Activated CD8-positive, alpha-beta memory T cell treated with anti-CD3 and anti-CD28 coated beads for 36 hours (primary cell): ENCODE measurements around the gene KCNQ1. TPM values are rescaled to one million over a fixed set of nuclear protein-coding genes. Genes with fewer than 3 reads are reported as not detected.

ENCODE experiments used
- CTCF ChIA-PET: fragments of 350-600 bp; sonication (Branson Sonifier 250); formaldehyde crosslinking; loops from one replicate; lab custom pipeline; 2021; ENCODE audit warnings: antibody characterized with exemption; lab: Charles Lee
- POLR2A ChIA-PET: fragments of 350-600 bp; sonication (Branson Sonifier 250); formaldehyde crosslinking; loops from one replicate; lab custom pipeline; 2021; ENCODE audit warnings: antibody characterized with exemption; lab: Charles Lee
- total RNA-seq, 2 experiments: library from RNA; stranded (reverse); gene quantifications; one replicate each; pipeline ENCODE4 v1.2.3, GENCODE V29; 2021

The KCNQ1 gene
- total RNA-seq, 2 experiments from 2014 or later, result 3.1 to 3.9 TPM

- ChIA-PET POLR2A (no interaction called here), CTCF (no interaction called here)
Measured at GRCh38 chr11:2807025-2807681, 362.3 kb downstream of the KCNQ1 start.

GRCh38 chr11:2807801-2808241 lies 363.0 kb downstream of the KCNQ1 start:
- ChIA-PET CTCF (no interaction called here), POLR2A (no interaction called here)

- CTCF ChIA-PET, result no interaction called here
- POLR2A ChIA-PET, result no interaction called here
Measured at GRCh38 chr11:2808850-2809846, 364.3 kb downstream of the KCNQ1 start.

GRCh38 chr11:2809854-2810253 lies 365.0 kb downstream of the KCNQ1 start:
- CTCF ChIA-PET, result no interaction called here

GRCh38 chr11:2810411-2811205 lies 365.8 kb downstream of the KCNQ1 start:
- POLR2A ChIA-PET, result no interaction called here
- CTCF ChIA-PET, result no interaction called here

More at GRCh38 chr11:2809854-2810253, 365.0 kb downstream of the KCNQ1 start:
- POLR2A ChIA-PET, result no interaction called here

GRCh38 chr11:2811206-2812091 lies 366.6 kb downstream of the KCNQ1 start:
- CTCF ChIA-PET, result no interaction called here
- POLR2A ChIA-PET, result no interaction called here

- ChIA-PET POLR2A (no interaction called here), CTCF (no interaction called here)
Measured at GRCh38 chr11:2812371-2812991, 367.7 kb downstream of the KCNQ1 start.

- ChIA-PET CTCF (no interaction called here), POLR2A (no interaction called here)
Measured at GRCh38 chr11:2813141-2813908, 368.5 kb downstream of the KCNQ1 start.

- POLR2A ChIA-PET, result no interaction called here
- CTCF ChIA-PET, result no interaction called here
Measured at GRCh38 chr11:2813968-2814367, 369.2 kb downstream of the KCNQ1 start.

- POLR2A ChIA-PET, result no interaction called here
- CTCF ChIA-PET, result no interaction called here
Measured at GRCh38 chr11:2814751-2815150, 369.9 kb downstream of the KCNQ1 start.

GRCh38 chr11:2815762-2816496 lies 371.1 kb downstream of the KCNQ1 start:
- CTCF ChIA-PET, result no interaction called here
- POLR2A ChIA-PET, result no interaction called here

- POLR2A ChIA-PET, result no interaction called here
Measured at GRCh38 chr11:2816523-2816922, 371.7 kb downstream of the KCNQ1 start.

GRCh38 chr11:2816941-2817421 lies 372.2 kb downstream of the KCNQ1 start:
- POLR2A ChIA-PET, result no interaction called here
- CTCF ChIA-PET, result no interaction called here

More at GRCh38 chr11:2816523-2816922, 371.7 kb downstream of the KCNQ1 start:
- CTCF ChIA-PET, result no interaction called here

- ChIA-PET POLR2A (no interaction called here), CTCF (no interaction called here)
Measured at GRCh38 chr11:2817431-2817830, 372.6 kb downstream of the KCNQ1 start.

- POLR2A ChIA-PET, result no interaction called here
- CTCF ChIA-PET, result no interaction called here
Measured at GRCh38 chr11:2818021-2818420, 373.2 kb downstream of the KCNQ1 start.

GRCh38 chr11:2818503-2818902 lies 373.7 kb downstream of the KCNQ1 start:
- POLR2A ChIA-PET, result no interaction called here
- CTCF ChIA-PET, result no interaction called here

GRCh38 chr11:2819316-2819715 lies 374.5 kb downstream of the KCNQ1 start:
- CTCF ChIA-PET, result no interaction called here
- POLR2A ChIA-PET, result no interaction called here
